HG03066 (cell line): ENCODE results near the gene OSBPL1A.
"Not testable (repeated sequence)": the region's sequence is repeated elsewhere in the genome, so short reads cannot be mapped to it uniquely, and the experiment has no call there.

Source experiments
- ATAC-seq: cut with Tn5 transposase; IDR thresholded peaks from one replicate; pipeline ENCODE4 v1.9.1; 2021; ENCODE audit warnings: low read depth; ENCODE audit not compliant: unreplicated experiment

Gene OSBPL1A

DNA sequence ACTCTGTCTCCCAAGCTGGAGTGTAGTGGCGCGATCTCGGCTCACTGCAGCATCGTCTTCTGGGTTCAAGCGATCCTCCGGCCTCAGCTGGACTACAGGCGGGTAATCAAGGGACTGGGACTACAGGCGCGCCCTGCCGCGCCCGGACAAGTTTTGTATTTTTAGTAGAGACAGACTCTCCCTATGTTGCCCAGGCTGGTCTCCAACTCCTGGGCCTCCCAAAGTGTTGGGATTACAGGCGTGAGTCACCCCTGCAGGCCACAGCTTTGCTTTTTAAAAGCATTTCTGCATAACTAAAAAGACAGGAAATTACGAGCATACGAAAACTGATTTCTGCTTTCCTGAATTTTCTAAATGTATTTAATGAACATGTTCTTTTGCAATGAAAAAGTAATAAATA is 916 bp upstream of the OSBPL1A start:
- ATAC-seq: no peak

GRCh38 chr18:24397131-24397693 is 412 bp downstream of the OSBPL1A start:
- ATAC-seq: no peak

DNA sequence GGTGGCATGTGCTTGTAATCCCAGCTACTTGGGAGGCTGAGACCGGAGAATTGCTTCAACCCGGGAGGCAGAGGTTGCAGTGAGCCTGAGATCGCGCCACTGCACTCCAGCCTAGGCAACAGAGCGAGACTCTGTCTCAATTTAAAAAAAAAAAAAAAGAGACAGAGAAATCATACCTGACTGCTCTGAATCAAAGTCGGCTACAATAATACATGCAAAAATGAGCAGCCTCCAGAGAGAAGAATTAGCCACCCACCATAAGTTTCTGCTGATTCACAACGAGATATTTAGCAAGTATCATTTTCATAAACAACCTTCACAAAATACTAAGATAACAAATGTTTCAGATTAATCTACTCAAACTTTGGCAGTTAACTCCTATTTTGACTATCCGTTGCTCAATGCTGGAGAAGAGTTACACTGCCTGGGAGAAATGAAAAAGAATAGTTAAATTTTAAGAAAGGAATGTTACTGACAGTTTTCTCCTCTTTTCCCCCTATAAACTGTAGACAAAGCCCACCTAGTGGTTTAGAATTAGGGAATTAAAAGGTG is 1.5 kb downstream of the OSBPL1A start:
- ATAC-seq: no peak

DNA sequence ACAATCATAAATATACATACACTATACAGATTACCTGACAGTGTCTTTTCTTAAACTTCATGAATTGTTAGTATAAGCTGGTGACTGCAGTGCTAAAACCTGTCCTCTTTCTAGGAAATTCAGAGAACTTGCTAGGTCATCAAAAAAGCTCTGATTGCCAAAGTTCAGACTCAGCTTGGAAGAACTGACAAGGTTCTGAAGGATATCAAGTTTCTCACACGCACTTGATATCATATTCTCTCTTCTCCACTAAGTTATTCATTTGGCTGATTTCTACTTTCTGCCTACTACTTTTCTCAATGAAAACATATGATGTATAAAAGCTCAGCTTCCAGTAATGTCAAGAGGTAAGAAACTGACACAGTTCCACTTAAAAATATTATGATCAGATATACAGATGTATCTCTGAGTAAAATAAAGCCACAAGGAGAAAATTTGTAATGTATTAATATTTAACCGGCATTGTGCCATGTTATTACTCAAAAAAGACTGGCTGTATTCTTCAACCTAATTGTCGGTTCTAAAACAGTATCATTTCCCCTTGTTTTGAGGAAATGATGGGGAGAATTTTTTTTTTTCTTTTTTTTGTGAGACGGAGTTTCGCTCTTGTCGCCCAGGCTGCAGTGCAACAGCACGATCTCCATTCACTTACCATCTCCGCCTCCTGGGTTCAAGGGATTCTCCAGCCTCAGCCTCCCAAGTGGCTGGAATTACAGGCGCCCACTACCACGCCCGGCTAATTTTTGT is 2.4 kb downstream of the OSBPL1A start:
- no peak for ATAC-seq

- ATAC-seq: no peak
These were observed 8.7 kb downstream of the OSBPL1A start for GRCh38 chr18:24388957-24389356.

- no peak for ATAC-seq
These were observed 10.9 kb downstream of the OSBPL1A start for GRCh38 chr18:24386681-24387080.

GRCh38 chr18:24381126-24381525 is 16.5 kb downstream of the OSBPL1A start:
- ATAC-seq: no peak

- no peak for ATAC-seq
These were observed 17.4 kb downstream of the OSBPL1A start for GRCh38 chr18:24380163-24380747.

- no peak for ATAC-seq
These were observed 19.0 kb downstream of the OSBPL1A start for GRCh38 chr18:24378598-24378997.

- not testable (repeated sequence) for ATAC-seq
These were observed 21.1 kb downstream of the OSBPL1A start for GRCh38 chr18:24376531-24376930.

- ATAC-seq: no peak
These were observed 24.3 kb downstream of the OSBPL1A start for GRCh38 chr18:24373328-24373727.

DNA sequence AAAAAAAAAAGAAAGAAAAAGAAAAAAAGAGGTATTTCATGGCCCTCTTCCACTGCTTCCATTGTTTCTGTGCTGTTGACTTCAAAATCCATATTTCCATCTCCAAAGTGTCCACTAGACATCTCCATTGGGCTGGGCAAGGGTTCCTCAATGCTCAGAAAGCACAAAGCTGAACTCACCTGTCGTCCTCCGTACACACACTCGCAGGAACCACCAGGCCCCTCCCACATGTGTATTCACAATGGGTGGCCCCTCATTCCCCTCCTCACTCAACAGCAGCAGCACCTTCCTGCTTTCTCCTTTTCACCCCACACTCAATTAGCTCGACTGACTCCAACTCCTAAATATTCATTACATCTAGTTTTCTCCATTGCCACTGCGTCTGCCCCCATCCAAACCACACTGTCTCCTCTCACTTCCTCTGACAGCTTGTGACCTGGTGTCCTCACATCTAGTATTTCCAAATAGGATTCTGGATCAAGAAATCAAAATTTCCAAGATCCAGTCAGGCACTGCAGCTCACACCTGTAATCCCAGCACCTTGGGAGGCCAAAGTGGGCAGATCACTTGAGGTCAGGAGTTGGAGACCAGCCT is 25.2 kb downstream of the OSBPL1A start:
- no peak for ATAC-seq

DNA sequence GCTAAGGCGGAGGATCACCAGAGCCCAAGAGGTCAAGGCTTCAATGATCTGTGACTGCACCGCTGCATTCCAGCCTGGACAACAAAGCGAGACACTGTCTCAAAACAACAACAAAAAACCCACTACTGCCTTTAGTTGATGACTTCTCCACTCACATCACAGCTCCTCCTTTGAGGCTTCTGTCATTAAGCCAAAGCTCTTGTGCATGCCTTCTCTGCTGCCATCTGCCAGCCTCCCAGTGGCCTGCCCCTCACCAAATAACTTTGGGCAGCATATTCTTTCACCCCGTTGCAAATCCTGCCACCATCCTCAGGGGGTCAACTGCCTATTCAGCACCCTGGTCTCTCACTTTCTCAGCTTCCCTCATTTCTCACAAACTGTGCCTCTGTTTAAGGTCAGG is 27.5 kb downstream of the OSBPL1A start:
- ATAC-seq: no peak

GRCh38 chr18:24369426-24369825 is 28.2 kb downstream of the OSBPL1A start:
- ATAC-seq: no peak

GRCh38 chr18:24368749-24369148 is 28.9 kb downstream of the OSBPL1A start:
- no peak for ATAC-seq

GRCh38 chr18:24366328-24366727 is 31.3 kb downstream of the OSBPL1A start:
- ATAC-seq: no peak

DNA sequence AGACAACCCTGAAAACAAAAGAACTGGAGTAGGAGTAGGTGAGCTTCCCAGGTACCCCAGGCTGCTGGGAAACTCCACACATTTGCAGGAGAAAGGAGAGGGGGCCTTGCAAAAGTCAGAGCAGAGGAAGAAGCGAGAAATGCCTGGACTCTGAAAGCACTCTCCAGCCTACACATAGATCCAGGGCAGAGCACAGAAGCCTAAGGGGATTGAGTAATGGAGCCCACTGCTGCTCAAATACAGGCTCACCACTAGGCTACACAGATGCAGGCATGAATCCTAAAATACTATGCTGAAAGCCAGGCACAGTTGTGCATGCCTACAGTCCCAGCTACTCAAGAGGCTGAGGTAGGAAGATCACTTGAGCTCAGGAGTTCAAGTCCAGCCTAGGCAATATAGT is 33.4 kb downstream of the OSBPL1A start:
- ATAC-seq: no peak

GRCh38 chr18:24362757-24363156 is 34.9 kb downstream of the OSBPL1A start:
- ATAC-seq: no peak

GRCh38 chr18:24359787-24360530 is 37.7 kb downstream of the OSBPL1A start:
- peak; percentile 89 for ATAC-seq

GRCh38 chr18:24354278-24354677 is 43.3 kb downstream of the OSBPL1A start:
- no peak for ATAC-seq

DNA sequence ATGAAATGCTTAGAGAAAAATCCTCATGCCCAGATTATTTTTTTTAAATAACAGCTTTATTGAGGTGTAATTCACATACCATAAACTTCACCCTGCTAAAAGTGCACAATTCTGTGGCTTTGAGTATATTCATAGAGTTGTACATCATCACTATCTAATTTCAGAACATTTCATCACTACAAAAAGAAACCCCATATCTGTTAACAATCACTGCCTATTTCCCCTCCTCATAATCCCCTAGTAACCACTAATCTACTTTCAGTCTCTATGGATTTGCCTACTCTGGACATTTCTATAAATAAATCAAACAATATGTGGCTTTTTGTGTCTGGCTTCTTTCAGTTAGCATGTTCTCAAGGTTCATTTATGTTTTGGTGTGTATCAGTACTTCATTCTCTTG is 51.4 kb downstream of the OSBPL1A start:
- no peak for ATAC-seq
